HG03571 (cell line): Measurements from ENCODE around the gene MMP25.
"Not testable (repeated sequence)": the region's sequence is repeated elsewhere in the genome, so short reads cannot be mapped to it uniquely, and the experiment has no call there.

Experiments used
- ATAC-seq: cut with Tn5 transposase; IDR thresholded peaks from one replicate; pipeline ENCODE4 v1.9.1; 2021; ENCODE audit not compliant: unreplicated experiment

MMP25 gene

GRCh38 chr16:3029491-3030221, 16.7 kb upstream of the MMP25 start:
- ATAC-seq = no peak

- ATAC-seq = no peak
Measured at GRCh38 chr16:3030222-3031212, 15.8 kb upstream of the MMP25 start.

- ATAC-seq = no peak
Measured at GRCh38 chr16:3032624-3033023, 13.7 kb upstream of the MMP25 start.

- no peak for ATAC-seq
Measured at GRCh38 chr16:3035289-3035971, 10.9 kb upstream of the MMP25 start.

GRCh38 chr16:3035972-3036725, 10.2 kb upstream of the MMP25 start:
- no peak for ATAC-seq

GRCh38 chr16:3036726-3037315, 9.5 kb upstream of the MMP25 start, which contains the start of gene BICDL2:
TSS of gene BICDL2 (minus strand) at chr16:3036944. CDS start at chr16:3035496, 1,448 bp downstream.
- ATAC-seq = no peak

- ATAC-seq = no peak
Measured at GRCh38 chr16:3038256-3038655, 8.1 kb upstream of the MMP25 start.

GRCh38 chr16:3038896-3039295, 7.5 kb upstream of the MMP25 start:
- no peak for ATAC-seq

- ATAC-seq = no peak
Measured at GRCh38 chr16:3042376-3042775, 4.0 kb upstream of the MMP25 start.

GRCh38 chr16:3044708-3045107, 1.7 kb upstream of the MMP25 start:
- no peak for ATAC-seq

- ATAC-seq = no peak
Measured at GRCh38 chr16:3046641-3047386, 453 bp downstream of the MMP25 start.

- ATAC-seq = no peak
Measured at GRCh38 chr16:3047387-3047720, 993 bp downstream of the MMP25 start.

- no peak for ATAC-seq
Measured at GRCh38 chr16:3049921-3050481, 3.6 kb downstream of the MMP25 start.

GRCh38 chr16:3050487-3050886, 4.1 kb downstream of the MMP25 start:
- ATAC-seq = no peak

- no peak for ATAC-seq
Measured at GRCh38 chr16:3051009-3051408, 4.6 kb downstream of the MMP25 start.

- ATAC-seq = no peak
Measured at GRCh38 chr16:3051494-3051893, 5.1 kb downstream of the MMP25 start.

- ATAC-seq = not testable (repeated sequence)
Measured at GRCh38 chr16:3052571-3053329, 6.4 kb downstream of the MMP25 start.

GRCh38 chr16:3053330-3053710, 7.0 kb downstream of the MMP25 start:
- ATAC-seq = not testable (repeated sequence)
